ENCODE results near the gene RREB1.

The RREB1 gene

GRCh38 chr6:7218406-7218988, 110.7 kb downstream of the RREB1 start:
- H3K27ac ChIP-seq: no peak overlapping the region
- TF ChIP-seq CTCF (conservative IDR thresholded peaks at IDR 0.05): no peak

GRCh38 chr6:7219310-7219709, 111.5 kb downstream of the RREB1 start:
- H3K27ac ChIP-seq: no peak overlapping the region
- TF ChIP-seq CTCF (conservative IDR thresholded peaks at IDR 0.05): no peak

GRCh38 chr6:7222197-7222596, 114.4 kb downstream of the RREB1 start:
- H3K27ac ChIP-seq: no peak overlapping the region
- TF ChIP-seq CTCF (conservative IDR thresholded peaks at IDR 0.05): no peak

GRCh38 chr6:7224731-7225130, 117.0 kb downstream of the RREB1 start:
- H3K27ac ChIP-seq: no peak overlapping the region
- no peak for TF ChIP-seq CTCF (conservative IDR thresholded peaks at IDR 0.05)

GRCh38 chr6:7228662-7229375, 121.1 kb downstream of the RREB1 start:
- no peak for TF ChIP-seq CTCF (conservative IDR thresholded peaks at IDR 0.05)

GRCh38 chr6:7229376-7230326, 121.9 kb downstream of the RREB1 start:
- no peak overlapping the region for H3K27ac ChIP-seq
- no peak for TF ChIP-seq CTCF (conservative IDR thresholded peaks at IDR 0.05)

More at GRCh38 chr6:7228662-7229375, 121.1 kb downstream of the RREB1 start:
- H3K27ac ChIP-seq: no peak overlapping the region

GRCh38 chr6:7230327-7230691, 122.5 kb downstream of the RREB1 start:
- no peak overlapping the region for H3K27ac ChIP-seq
- TF ChIP-seq CTCF (conservative IDR thresholded peaks at IDR 0.05): no peak

Data from VCaP (cell line).